ENCODE results near the gene COL11A2. TPM values are rescaled to one million over a fixed set of nuclear protein-coding genes. Genes with fewer than 3 reads are reported as not detected.

The COL11A2 gene
- total and polyA plus RNA-seq, 2 of the 13 experiments (the other 11 are each of a cell fraction or from before 2014, with no cell fraction given), result 0.55 TPM

DNA sequence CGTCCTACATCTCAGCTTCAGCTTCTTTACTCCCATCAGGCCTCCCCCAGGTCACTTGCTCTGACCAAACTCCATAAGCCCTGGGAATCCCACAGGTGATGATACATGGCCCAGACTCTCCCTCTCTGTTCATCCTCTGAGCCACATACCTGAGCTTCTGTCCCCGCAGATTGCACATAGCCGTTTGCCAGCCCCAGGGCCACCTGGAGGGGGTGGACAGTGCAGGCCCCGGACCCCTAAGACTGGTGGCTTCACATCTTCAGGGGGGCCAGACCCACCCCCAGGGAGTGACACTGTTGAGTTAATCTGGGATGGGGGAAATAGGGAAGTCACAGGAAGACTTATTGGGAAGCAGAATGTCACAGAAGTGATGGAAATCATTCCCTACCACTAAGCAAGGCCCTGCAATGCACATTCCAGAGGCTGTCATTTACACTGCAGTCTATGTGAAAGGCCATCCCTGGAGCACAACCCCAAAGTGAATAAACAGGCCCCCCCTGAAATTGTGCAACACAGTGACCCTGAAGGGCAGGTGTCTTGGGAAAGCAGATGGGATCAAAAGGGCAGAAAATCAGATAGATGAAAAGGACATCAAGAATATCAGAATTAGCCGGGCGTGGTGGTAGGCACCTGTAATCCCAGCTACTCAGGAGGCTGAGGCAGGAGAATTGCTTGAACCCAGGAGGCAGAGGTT, 6.0 kb upstream of the COL11A2 start (continued):
- TF ChIP-seq, protein P1, sequence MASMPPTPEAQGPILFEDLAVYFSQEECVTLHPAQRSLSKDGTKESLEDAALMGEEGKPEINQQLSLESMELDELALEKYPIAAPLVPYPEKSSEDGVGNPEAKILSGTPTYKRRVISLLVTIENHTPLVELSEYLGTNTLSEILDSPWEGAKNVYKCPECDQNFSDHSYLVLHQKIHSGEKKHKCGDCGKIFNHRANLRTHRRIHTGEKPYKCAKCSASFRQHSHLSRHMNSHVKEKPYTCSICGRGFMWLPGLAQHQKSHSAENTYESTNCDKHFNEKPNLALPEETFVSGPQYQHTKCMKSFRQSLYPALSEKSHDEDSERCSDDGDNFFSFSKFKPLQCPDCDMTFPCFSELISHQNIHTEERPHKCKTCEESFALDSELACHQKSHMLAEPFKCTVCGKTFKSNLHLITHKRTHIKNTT (CRISPR knock-in tag; IDR thresholded peaks at IDR 0.05), result no peak
- TF ChIP-seq MIXL1 (CRISPR knock-in tag; IDR thresholded peaks at IDR 0.05) (peak; percentile 83), SRSF9 (IDR thresholded peaks at IDR 0.05; ENCODE audit: borderline replicate concordance, insufficient read depth, low read depth, low read length, poor library complexity, severe bottlenecking) (no peak), ZNF567 (CRISPR knock-in tag; IDR thresholded peaks at IDR 0.05; ENCODE audit: borderline replicate concordance) (no peak), U2AF1 (optimal IDR thresholded peaks at IDR 0.05; ENCODE audit: low read depth, low read length) (no peak), RBAK (CRISPR knock-in tag; IDR thresholded peaks at IDR 0.05) (no peak), RARA (CRISPR knock-in tag; IDR thresholded peaks at IDR 0.05) (peak; percentile 100), PAF1 (CRISPR knock-in tag; IDR thresholded peaks at IDR 0.05) (no peak), ZNF143 (CRISPR knock-in tag; IDR thresholded peaks at IDR 0.05) (no peak), RARG (CRISPR knock-in tag; IDR thresholded peaks at IDR 0.05; ENCODE audit: low read depth) (no peak)
- TF ChIP-seq, protein P2, sequence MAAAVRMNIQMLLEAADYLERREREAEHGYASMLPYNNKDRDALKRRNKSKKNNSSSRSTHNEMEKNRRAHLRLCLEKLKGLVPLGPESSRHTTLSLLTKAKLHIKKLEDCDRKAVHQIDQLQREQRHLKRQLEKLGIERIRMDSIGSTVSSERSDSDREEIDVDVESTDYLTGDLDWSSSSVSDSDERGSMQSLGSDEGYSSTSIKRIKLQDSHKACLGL (CRISPR knock-in tag; IDR thresholded peaks at IDR 0.05), result no peak
- TF ChIP-seq, protein P3, sequence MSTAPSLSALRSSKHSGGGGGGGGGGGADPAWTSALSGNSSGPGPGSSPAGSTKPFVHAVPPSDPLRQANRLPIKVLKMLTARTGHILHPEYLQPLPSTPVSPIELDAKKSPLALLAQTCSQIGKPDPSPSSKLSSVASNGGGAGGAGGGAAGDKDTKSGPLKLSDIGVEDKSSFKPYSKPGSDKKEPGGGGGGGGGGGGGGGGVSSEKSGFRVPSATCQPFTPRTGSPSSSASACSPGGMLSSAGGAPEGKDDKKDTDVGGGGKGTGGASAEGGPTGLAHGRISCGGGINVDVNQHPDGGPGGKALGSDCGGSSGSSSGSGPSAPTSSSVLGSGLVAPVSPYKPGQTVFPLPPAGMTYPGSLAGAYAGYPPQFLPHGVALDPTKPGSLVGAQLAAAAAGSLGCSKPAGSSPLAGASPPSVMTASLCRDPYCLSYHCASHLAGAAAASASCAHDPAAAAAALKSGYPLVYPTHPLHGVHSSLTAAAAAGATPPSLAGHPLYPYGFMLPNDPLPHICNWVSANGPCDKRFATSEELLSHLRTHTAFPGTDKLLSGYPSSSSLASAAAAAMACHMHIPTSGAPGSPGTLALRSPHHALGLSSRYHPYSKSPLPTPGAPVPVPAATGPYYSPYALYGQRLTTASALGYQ (CRISPR knock-in tag; IDR thresholded peaks at IDR 0.05), result peak; percentile 88
- TF ChIP-seq, protein P4, sequence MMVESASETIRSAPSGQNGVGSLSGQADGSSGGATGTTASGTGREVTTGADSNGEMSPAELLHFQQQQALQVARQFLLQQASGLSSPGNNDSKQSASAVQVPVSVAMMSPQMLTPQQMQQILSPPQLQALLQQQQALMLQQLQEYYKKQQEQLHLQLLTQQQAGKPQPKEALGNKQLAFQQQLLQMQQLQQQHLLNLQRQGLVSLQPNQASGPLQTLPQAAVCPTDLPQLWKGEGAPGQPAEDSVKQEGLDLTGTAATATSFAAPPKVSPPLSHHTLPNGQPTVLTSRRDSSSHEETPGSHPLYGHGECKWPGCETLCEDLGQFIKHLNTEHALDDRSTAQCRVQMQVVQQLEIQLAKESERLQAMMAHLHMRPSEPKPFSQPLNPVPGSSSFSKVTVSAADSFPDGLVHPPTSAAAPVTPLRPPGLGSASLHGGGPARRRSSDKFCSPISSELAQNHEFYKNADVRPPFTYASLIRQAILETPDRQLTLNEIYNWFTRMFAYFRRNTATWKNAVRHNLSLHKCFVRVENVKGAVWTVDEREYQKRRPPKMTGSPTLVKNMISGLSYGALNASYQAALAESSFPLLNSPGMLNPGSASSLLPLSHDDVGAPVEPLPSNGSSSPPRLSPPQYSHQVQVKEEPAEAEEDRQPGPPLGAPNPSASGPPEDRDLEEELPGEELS (CRISPR knock-in tag; IDR thresholded peaks at IDR 0.05), result peak; percentile 98
- TF ChIP-seq, protein P5, sequence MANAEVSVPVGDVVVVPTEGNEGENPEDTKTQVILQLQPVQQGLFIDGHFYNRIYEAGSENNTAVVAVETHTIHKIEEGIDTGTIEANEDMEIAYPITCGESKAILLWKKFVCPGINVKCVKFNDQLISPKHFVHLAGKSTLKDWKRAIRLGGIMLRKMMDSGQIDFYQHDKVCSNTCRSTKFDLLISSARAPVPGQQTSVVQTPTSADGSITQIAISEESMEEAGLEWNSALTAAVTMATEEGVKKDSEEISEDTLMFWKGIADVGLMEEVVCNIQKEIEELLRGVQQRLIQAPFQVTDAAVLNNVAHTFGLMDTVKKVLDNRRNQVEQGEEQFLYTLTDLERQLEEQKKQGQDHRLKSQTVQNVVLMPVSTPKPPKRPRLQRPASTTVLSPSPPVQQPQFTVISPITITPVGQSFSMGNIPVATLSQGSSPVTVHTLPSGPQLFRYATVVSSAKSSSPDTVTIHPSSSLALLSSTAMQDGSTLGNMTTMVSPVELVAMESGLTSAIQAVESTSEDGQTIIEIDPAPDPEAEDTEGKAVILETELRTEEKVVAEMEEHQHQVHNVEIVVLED (CRISPR knock-in tag; IDR thresholded peaks at IDR 0.05; ENCODE audit: borderline replicate concordance), result peak; percentile 43; the same call in 1 of the 2 replicates
- TF ChIP-seq, protein P6, sequence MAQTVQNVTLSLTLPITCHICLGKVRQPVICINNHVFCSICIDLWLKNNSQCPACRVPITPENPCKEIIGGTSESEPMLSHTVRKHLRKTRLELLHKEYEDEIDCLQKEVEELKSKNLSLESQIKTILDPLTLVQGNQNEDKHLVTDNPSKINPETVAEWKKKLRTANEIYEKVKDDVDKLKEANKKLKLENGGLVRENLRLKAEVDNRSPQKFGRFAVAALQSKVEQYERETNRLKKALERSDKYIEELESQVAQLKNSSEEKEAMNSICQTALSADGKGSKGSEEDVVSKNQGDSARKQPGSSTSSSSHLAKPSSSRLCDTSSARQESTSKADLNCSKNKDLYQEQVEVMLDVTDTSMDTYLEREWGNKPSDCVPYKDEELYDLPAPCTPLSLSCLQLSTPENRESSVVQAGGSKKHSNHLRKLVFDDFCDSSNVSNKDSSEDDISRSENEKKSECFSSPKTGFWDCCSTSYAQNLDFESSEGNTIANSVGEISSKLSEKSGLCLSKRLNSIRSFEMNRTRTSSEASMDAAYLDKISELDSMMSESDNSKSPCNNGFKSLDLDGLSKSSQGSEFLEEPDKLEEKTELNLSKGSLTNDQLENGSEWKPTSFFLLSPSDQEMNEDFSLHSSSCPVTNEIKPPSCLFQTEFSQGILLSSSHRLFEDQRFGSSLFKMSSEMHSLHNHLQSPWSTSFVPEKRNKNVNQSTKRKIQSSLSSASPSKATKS (CRISPR knock-in tag; IDR thresholded peaks at IDR 0.05), result 0 out of 2 replicates have a peak, but pooled peaks have one; percentile 67
- TF ChIP-seq, protein P7, sequence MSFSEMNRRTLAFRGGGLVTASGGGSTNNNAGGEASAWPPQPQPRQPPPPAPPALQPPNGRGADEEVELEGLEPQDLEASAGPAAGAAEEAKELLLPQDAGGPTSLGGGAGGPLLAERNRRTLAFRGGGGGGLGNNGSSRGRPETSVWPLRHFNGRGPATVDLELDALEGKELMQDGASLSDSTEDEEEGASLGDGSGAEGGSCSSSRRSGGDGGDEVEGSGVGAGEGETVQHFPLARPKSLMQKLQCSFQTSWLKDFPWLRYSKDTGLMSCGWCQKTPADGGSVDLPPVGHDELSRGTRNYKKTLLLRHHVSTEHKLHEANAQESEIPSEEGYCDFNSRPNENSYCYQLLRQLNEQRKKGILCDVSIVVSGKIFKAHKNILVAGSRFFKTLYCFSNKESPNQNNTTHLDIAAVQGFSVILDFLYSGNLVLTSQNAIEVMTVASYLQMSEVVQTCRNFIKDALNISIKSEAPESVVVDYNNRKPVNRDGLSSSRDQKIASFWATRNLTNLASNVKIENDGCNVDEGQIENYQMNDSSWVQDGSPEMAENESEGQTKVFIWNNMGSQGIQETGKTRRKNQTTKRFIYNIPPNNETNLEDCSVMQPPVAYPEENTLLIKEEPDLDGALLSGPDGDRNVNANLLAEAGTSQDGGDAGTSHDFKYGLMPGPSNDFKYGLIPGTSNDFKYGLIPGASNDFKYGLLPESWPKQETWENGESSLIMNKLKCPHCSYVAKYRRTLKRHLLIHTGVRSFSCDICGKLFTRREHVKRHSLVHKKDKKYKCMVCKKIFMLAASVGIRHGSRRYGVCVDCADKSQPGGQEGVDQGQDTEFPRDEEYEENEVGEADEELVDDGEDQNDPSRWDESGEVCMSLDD (CRISPR knock-in tag; IDR thresholded peaks at IDR 0.05; ENCODE audit: borderline replicate concordance), result peak; percentile 97
